Activated CD8-positive, alpha-beta memory T cell treated with anti-CD3 and anti-CD28 coated beads, Interleukin-2, amount 50 U/mL, for 4 hours (primary cell): ENCODE measurements around the gene TPCN1.

Experiments
- DNase-seq: peaks from one replicate; pipeline ENCODE4 v3.0.0-alpha.2; 2020

The TPCN1 gene

GRCh38 chr12:113263431-113263963, 42.2 kb downstream of the TPCN1 start:
- no peak for DNase-seq

- no peak for DNase-seq
Observed at GRCh38 chr12:113266106-113266895, 45.0 kb downstream of the TPCN1 start.

GRCh38 chr12:113267621-113268020, 46.4 kb downstream of the TPCN1 start:
- no peak for DNase-seq

- no peak for DNase-seq
Observed at GRCh38 chr12:113268136-113268535, 46.9 kb downstream of the TPCN1 start.

- no peak for DNase-seq
Observed at GRCh38 chr12:113268621-113269020, 47.4 kb downstream of the TPCN1 start.

GRCh38 chr12:113269257-113269943, 48.1 kb downstream of the TPCN1 start:
- DNase-seq, result no peak

GRCh38 chr12:113270709-113271009, 49.4 kb downstream of the TPCN1 start:
- DNase-seq, result no peak

- DNase-seq, result no peak
Observed at GRCh38 chr12:113271466-113271852, 50.2 kb downstream of the TPCN1 start.

- no peak for DNase-seq
Observed at GRCh38 chr12:113271853-113272561, 50.7 kb downstream of the TPCN1 start.

GRCh38 chr12:113273053-113273725, 51.9 kb downstream of the TPCN1 start:
- DNase-seq, result no peak

- no peak for DNase-seq
Observed at GRCh38 chr12:113274848-113275247, 53.6 kb downstream of the TPCN1 start.

GRCh38 chr12:113276306-113276705, 55.0 kb downstream of the TPCN1 start:
- DNase-seq, result no peak

- DNase-seq, result no peak
Observed at GRCh38 chr12:113276946-113277500, 55.8 kb downstream of the TPCN1 start.

GRCh38 chr12:113277511-113277910, 56.2 kb downstream of the TPCN1 start:
- DNase-seq, result no peak

- no peak for DNase-seq
Observed at GRCh38 chr12:113278141-113278540, 56.9 kb downstream of the TPCN1 start.

GRCh38 chr12:113278633-113279032, 57.4 kb downstream of the TPCN1 start:
- no peak for DNase-seq

- no peak for DNase-seq
Observed at GRCh38 chr12:113284751-113285150, 63.5 kb downstream of the TPCN1 start.

- no peak for DNase-seq
Observed at GRCh38 chr12:113285679-113286610, 64.7 kb downstream of the TPCN1 start.

GRCh38 chr12:113286712-113287111, 65.4 kb downstream of the TPCN1 start:
- no peak for DNase-seq

GRCh38 chr12:113287146-113287898, 66.1 kb downstream of the TPCN1 start:
- no peak for DNase-seq

GRCh38 chr12:113287899-113288282, 66.6 kb downstream of the TPCN1 start:
- no peak for DNase-seq
